Measurements from ENCODE around the gene TFB1M.

DNA sequence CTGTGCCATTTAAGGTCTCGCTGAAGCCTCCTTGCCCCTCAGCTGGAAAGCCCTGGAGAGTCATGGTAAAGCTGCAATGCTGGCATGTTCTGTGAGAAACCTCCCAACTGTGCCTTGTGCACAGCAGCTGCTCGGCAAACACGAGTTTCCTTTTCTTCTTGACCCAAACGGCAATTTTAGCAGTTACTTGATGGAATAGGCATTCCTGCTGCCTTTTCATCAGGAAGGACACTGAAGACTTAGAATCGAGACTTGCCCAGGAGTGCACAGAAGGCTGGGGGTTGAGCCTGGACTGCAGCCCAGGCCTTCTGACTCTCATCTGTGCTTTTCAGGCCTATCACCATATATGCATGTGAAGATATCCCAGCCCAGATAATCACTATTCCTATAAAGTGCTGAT lies 79.2 kb downstream of the TFB1M start:
- TF ChIP-seq, protein P1, sequence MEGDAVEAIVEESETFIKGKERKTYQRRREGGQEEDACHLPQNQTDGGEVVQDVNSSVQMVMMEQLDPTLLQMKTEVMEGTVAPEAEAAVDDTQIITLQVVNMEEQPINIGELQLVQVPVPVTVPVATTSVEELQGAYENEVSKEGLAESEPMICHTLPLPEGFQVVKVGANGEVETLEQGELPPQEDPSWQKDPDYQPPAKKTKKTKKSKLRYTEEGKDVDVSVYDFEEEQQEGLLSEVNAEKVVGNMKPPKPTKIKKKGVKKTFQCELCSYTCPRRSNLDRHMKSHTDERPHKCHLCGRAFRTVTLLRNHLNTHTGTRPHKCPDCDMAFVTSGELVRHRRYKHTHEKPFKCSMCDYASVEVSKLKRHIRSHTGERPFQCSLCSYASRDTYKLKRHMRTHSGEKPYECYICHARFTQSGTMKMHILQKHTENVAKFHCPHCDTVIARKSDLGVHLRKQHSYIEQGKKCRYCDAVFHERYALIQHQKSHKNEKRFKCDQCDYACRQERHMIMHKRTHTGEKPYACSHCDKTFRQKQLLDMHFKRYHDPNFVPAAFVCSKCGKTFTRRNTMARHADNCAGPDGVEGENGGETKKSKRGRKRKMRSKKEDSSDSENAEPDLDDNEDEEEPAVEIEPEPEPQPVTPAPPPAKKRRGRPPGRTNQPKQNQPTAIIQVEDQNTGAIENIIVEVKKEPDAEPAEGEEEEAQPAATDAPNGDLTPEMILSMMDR (IDR thresholded peaks at IDR 0.05), result no peak
- TF ChIP-seq POLR2A (IDR thresholded peaks at IDR 0.05), result no peak

Data from right lobe of liver (tissue), 4 donors.